Measurements from ENCODE around the gene BLOC1S3. TPM values are rescaled to one million over a fixed set of nuclear protein-coding genes. Genes with fewer than 3 reads are reported as not detected.

The BLOC1S3 gene
- total RNA-seq, 3 donors from 2014 or later (not counting 1 experiment from before 2014, with no cell fraction given) = 20.9 to 26.3 (median 21.8) TPM

GRCh38 chr19:45144431-45145269 is 33.9 kb upstream of the BLOC1S3 start:
- Mint-ChIP-seq H3K9me3 (no peaks in the 10 kb centered on the region), H3K36me3 (no peaks in the 10 kb centered on the region), H3K27ac (no peak overlapping the region), H3K4me3 (no peak overlapping the region), H3K4me1 (peaks cover 0 to 8% of the 10 kb centered on the region in 2 donors), H3K27me3 (ENCODE audit: low read depth in 2 of 2) (no peaks in the 10 kb centered on the region)
- Histone ChIP-seq H3K36me3 (ENCODE audit: control insufficient read depth, insufficient read depth, low read length) (peaks cover 23% of the 10 kb centered on the region), H3K9me3 (ENCODE audit: control insufficient read depth, insufficient read depth, low read length) (no peaks in the 10 kb centered on the region), H3K4me1 (ENCODE audit: control insufficient read depth, insufficient read depth, low read length) (peaks cover 3% of the 10 kb centered on the region), H3K27ac (ENCODE audit: low read length) (no peak overlapping the region), H3K27me3 (ENCODE audit: control insufficient read depth, insufficient read depth, low read length) (no peaks in the 10 kb centered on the region), H3K4me3 (ENCODE audit: low read length) (no peak overlapping the region)
- intact Hi-C loops (cut with micrococcal nuclease) = no loop called here
- ATAC-seq (no peak), DNase-seq (no peak)
- no peak for TF ChIP-seq CTCF (IDR thresholded peaks at IDR 0.05)
- 97% methylated on average over 53 of the region's 53 CpGs for WGBS (ENCODE audit: insufficient coverage)

- Histone ChIP-seq H3K27me3 (ENCODE audit: control insufficient read depth, insufficient read depth, low read length) (no peaks in the 10 kb centered on the region), H3K9me3 (ENCODE audit: control insufficient read depth, insufficient read depth, low read length) (no peaks in the 10 kb centered on the region), H3K4me3 (ENCODE audit: low read length) (no peak overlapping the region), H3K27ac (ENCODE audit: low read length) (no peak overlapping the region), H3K36me3 (ENCODE audit: control insufficient read depth, insufficient read depth, low read length) (peaks cover 23% of the 10 kb centered on the region), H3K4me1 (ENCODE audit: control insufficient read depth, insufficient read depth, low read length) (peaks cover 3% of the 10 kb centered on the region)
- intact Hi-C loops (cut with micrococcal nuclease) = no loop called here
- Mint-ChIP-seq H3K4me3 (no peak overlapping the region), H3K27ac (no peak overlapping the region), H3K4me1 (peaks cover 0 to 8% of the 10 kb centered on the region in 2 donors), H3K9me3 (no peaks in the 10 kb centered on the region), H3K36me3 (no peaks in the 10 kb centered on the region), H3K27me3 (ENCODE audit: low read depth in 2 of 2) (no peaks in the 10 kb centered on the region)
- WGBS (ENCODE audit: insufficient coverage) = 98% methylated on average over 44 of the region's 54 CpGs
- no peak for DNase-seq
- TF ChIP-seq CTCF (IDR thresholded peaks at IDR 0.05) = no peak
- ATAC-seq = no peak
Observed at GRCh38 chr19:45145270-45146189, 33.1 kb upstream of the BLOC1S3 start.

GRCh38 chr19:45146251-45146650 is 32.3 kb upstream of the BLOC1S3 start:
- H3K27me3 ChIP-seq (ENCODE audit: control insufficient read depth, insufficient read depth, low read length) = no peaks in the 10 kb centered on the region
- no peaks in the 10 kb centered on the region for H3K9me3 Mint-ChIP-seq
- no peaks in the 10 kb centered on the region for H3K9me3 ChIP-seq (ENCODE audit: control insufficient read depth, insufficient read depth, low read length)
- WGBS (ENCODE audit: insufficient coverage) = 93% methylated on average over 13 of the region's 13 CpGs
- H3K4me3 Mint-ChIP-seq = no peak overlapping the region
- H3K27ac ChIP-seq (ENCODE audit: low read length) = no peak overlapping the region
- H3K4me1 Mint-ChIP-seq = peaks cover 0 to 8% of the 10 kb centered on the region in 2 donors
- H3K27me3 Mint-ChIP-seq (ENCODE audit: low read depth in 2 of 2) = no peaks in the 10 kb centered on the region
- DNase-seq (no peak), ATAC-seq (no peak)
- no peak overlapping the region for H3K27ac Mint-ChIP-seq
- peaks cover 22% of the 10 kb centered on the region for H3K36me3 ChIP-seq (ENCODE audit: control insufficient read depth, insufficient read depth, low read length)
- H3K36me3 Mint-ChIP-seq = no peaks in the 10 kb centered on the region
- no peak overlapping the region for H3K4me3 ChIP-seq (ENCODE audit: low read length)
- no peak for TF ChIP-seq CTCF (IDR thresholded peaks at IDR 0.05)
- intact Hi-C loops (cut with micrococcal nuclease) = no loop called here
- peaks cover 3% of the 10 kb centered on the region for H3K4me1 ChIP-seq (ENCODE audit: control insufficient read depth, insufficient read depth, low read length)
